ENCODE data around the gene ZNF714. TPM values are rescaled to one million over a fixed set of nuclear protein-coding genes. Genes with fewer than 3 reads are reported as not detected.

Gene ZNF714
- polyA plus RNA-seq, 1 donor (not counting 4 experiments of a cell fraction or from before 2014, with no cell fraction given) = 8.8 TPM

- H3K9me1 ChIP-seq (ENCODE audit: control insufficient read depth, extremely low read depth, insufficient read depth, low read length) = no peaks in the 10 kb centered on the region
- peaks cover 0 to 3% of the 10 kb centered on the region in 2 experiments for H3K36me3 ChIP-seq (ENCODE audit: control insufficient read depth in 2 of 2, extremely low read depth in 1 of 2, insufficient read depth in 2 of 2, low read length in 2 of 2)
- no peak overlapping the region for H3K27ac ChIP-seq (ENCODE audit: control insufficient read depth, insufficient read depth, low read length)
- no peaks in the 10 kb centered on the region for H3K9me3 ChIP-seq (ENCODE audit: control insufficient read depth, low read depth, low read length)
- no peak overlapping the region for H3K9ac ChIP-seq (ENCODE audit: control insufficient read depth, extremely low read depth, insufficient read depth, low read length)
- H3K4me1 ChIP-seq (ENCODE audit: control insufficient read depth, extremely low read depth, insufficient read depth, low read length) = peaks cover 6% of the 10 kb centered on the region
- FAIRE-seq (no peak), DNase-seq (ENCODE audit: low read depth, low spot score) (peak; percentile 25)
- H3K4me2 ChIP-seq (ENCODE audit: control insufficient read depth, extremely low read depth, insufficient read depth, low read depth, low read length) = no peak overlapping the region
- H4K20me1 ChIP-seq (ENCODE audit: control insufficient read depth, extremely low read depth, insufficient read depth, low read length) = no peaks in the 10 kb centered on the region
- dilution Hi-C loops (cut with MboI; ENCODE audit: extremely low pct_ligation_motif_present, low sequenced_read_pairs) = no loop called here
- H3K4me3 ChIP-seq (ENCODE audit: control insufficient read depth in 2 of 3, extremely low read depth in 1 of 3, insufficient read depth in 2 of 3, low read depth in 1 of 3, low read length in 3 of 3) = no peak overlapping the region
- no peaks in the 10 kb centered on the region for H3K27me3 ChIP-seq (ENCODE audit: control insufficient read depth, extremely low read depth, insufficient read depth, low read length)
- H2AFZ ChIP-seq (ENCODE audit: control insufficient read depth, low read length) = no peak overlapping the region
- H3K79me2 ChIP-seq (ENCODE audit: control insufficient read depth, insufficient read depth, low read length) = peaks cover 4% of the 10 kb centered on the region
- no peak for TF ChIP-seq CTCF (optimal IDR thresholded peaks at IDR 0.05 in 1 of 3, IDR thresholded peaks at IDR 0.05 in 1 of 3, conservative IDR thresholded peaks at IDR 0.05 in 1 of 3; ENCODE audit: extremely low read depth in 1 of 3, insufficient read depth in 2 of 3, low read length in 3 of 3)
- TF ChIP-seq EZH2 (IDR thresholded peaks at IDR 0.05; ENCODE audit: low read length) = no peak
Observed at GRCh38 chr19:21084343-21084742, 2.3 kb downstream of the ZNF714 start.

GRCh38 chr19:21087871-21088270 lies 5.9 kb downstream of the ZNF714 start:
- no peaks in the 10 kb centered on the region for H3K9me1 ChIP-seq (ENCODE audit: control insufficient read depth, extremely low read depth, insufficient read depth, low read length)
- H3K79me2 ChIP-seq (ENCODE audit: control insufficient read depth, insufficient read depth, low read length) = peaks cover 4% of the 10 kb centered on the region
- H3K9ac ChIP-seq (ENCODE audit: control insufficient read depth, extremely low read depth, insufficient read depth, low read length) = no peak overlapping the region
- dilution Hi-C loops (cut with MboI; ENCODE audit: extremely low pct_ligation_motif_present, low sequenced_read_pairs) = no loop called here
- no peak overlapping the region for H3K27ac ChIP-seq (ENCODE audit: control insufficient read depth, insufficient read depth, low read length)
- H3K4me2 ChIP-seq (ENCODE audit: control insufficient read depth, extremely low read depth, insufficient read depth, low read depth, low read length) = no peak overlapping the region
- TF ChIP-seq EZH2 (IDR thresholded peaks at IDR 0.05; ENCODE audit: low read length) = no peak
- no peak for TF ChIP-seq CTCF (optimal IDR thresholded peaks at IDR 0.05 in 1 of 3, IDR thresholded peaks at IDR 0.05 in 1 of 3, conservative IDR thresholded peaks at IDR 0.05 in 1 of 3; ENCODE audit: extremely low read depth in 1 of 3, insufficient read depth in 2 of 3, low read length in 3 of 3)
- no peak overlapping the region for H3K4me3 ChIP-seq (ENCODE audit: control insufficient read depth in 2 of 3, extremely low read depth in 1 of 3, insufficient read depth in 2 of 3, low read depth in 1 of 3, low read length in 3 of 3)
- no peaks in the 10 kb centered on the region for H3K27me3 ChIP-seq (ENCODE audit: control insufficient read depth, extremely low read depth, insufficient read depth, low read length)
- FAIRE-seq (peak; percentile 75), DNase-seq (ENCODE audit: low read depth, low spot score) (no peak)
- H2AFZ ChIP-seq (ENCODE audit: control insufficient read depth, low read length) = no peak overlapping the region
- H3K9me3 ChIP-seq (ENCODE audit: control insufficient read depth, low read depth, low read length) = no peaks in the 10 kb centered on the region
- no peaks in the 10 kb centered on the region for H4K20me1 ChIP-seq (ENCODE audit: control insufficient read depth, extremely low read depth, insufficient read depth, low read length)
- peaks cover 7% of the 10 kb centered on the region for H3K4me1 ChIP-seq (ENCODE audit: control insufficient read depth, extremely low read depth, insufficient read depth, low read length)
- H3K36me3 ChIP-seq (ENCODE audit: control insufficient read depth in 2 of 2, extremely low read depth in 1 of 2, insufficient read depth in 2 of 2, low read length in 2 of 2) = peaks cover 0 to 3% of the 10 kb centered on the region in 2 experiments

All from keratinocyte (primary cell).